ENCODE measurements around the gene MAPK8IP3. TPM values are rescaled to one million over a fixed set of nuclear protein-coding genes. Genes with fewer than 3 reads are reported as not detected.

MAPK8IP3 gene
- total RNA-seq, 6 experiments from 2014 or later: 34.3 to 39.9 (median 37.1) TPM

DNA sequence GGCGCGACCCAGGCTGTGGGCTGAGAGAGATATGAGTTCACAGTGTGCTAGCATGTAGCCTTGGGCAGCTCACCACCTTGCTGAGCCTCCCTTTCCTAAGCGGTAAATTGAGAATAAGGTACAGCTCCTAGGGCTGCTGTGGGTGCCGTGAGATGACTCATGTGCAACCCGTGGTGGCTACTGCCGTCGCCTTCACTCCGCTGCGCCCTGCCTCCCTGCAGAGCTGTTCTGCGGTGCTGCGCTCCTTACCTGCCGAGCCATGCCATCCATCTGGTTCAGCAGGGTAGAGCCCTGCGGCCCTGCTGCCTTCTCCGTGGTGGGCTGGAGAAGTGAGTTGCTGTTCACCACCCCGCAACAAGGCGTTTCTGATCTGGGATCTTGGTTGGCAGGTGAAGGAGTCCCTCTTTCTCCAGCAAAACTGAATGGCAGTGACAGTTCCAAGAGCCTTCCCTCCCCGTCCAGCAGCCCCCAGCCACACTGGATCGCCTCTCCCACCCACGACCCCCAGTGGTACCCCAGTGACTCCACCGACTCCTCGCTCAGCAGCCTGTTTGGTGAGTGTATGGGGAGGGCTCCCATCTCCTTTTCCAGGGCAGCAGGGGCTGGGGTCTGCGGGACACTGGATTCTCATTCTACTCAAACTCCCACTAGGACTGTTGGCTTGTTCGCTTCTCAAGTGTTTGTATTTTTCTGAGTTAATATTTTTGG, 37.2 kb upstream of the MAPK8IP3 start:
- DNase-seq: no peak
- Mint-ChIP-seq H3K27ac (no peak overlapping the region), H3K4me1 (ENCODE audit: low read depth) (no peaks in the 10 kb centered on the region), H3K4me3 (no peak overlapping the region), H3K27me3 (ENCODE audit: insufficient read depth) (peaks cover 6% of the 10 kb centered on the region), H3K36me3 (ENCODE audit: low read depth) (peaks cover 50% of the 10 kb centered on the region), H3K9me3 (no peaks in the 10 kb centered on the region)
- TF ChIP-seq, protein P1, sequence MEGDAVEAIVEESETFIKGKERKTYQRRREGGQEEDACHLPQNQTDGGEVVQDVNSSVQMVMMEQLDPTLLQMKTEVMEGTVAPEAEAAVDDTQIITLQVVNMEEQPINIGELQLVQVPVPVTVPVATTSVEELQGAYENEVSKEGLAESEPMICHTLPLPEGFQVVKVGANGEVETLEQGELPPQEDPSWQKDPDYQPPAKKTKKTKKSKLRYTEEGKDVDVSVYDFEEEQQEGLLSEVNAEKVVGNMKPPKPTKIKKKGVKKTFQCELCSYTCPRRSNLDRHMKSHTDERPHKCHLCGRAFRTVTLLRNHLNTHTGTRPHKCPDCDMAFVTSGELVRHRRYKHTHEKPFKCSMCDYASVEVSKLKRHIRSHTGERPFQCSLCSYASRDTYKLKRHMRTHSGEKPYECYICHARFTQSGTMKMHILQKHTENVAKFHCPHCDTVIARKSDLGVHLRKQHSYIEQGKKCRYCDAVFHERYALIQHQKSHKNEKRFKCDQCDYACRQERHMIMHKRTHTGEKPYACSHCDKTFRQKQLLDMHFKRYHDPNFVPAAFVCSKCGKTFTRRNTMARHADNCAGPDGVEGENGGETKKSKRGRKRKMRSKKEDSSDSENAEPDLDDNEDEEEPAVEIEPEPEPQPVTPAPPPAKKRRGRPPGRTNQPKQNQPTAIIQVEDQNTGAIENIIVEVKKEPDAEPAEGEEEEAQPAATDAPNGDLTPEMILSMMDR (IDR thresholded peaks at IDR 0.05): no peak

DNA sequence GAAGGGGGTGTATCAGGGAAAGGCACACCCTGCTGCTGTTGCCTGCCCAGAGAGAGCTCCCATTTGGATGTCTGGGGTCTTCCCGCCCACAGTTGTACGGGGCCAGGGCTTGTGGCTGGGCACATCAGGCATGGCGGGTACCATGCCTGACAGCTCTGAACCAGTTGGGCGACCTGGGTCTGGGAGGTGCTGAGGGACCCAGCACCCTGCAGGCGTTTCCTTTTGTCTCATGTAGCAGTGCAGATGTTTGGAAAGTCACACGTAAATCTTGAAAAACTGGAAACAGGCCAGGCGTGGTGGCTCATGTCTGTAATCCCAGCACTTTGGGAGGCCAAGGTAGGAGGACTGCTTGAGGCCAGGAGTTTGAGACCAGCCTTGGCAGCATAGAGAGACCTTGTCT, 36.3 kb upstream of the MAPK8IP3 start:
- no peak overlapping the region for H3K27ac Mint-ChIP-seq
- H3K36me3 Mint-ChIP-seq (ENCODE audit: low read depth): peaks cover 58% of the 10 kb centered on the region
- H3K4me3 Mint-ChIP-seq: no peak overlapping the region
- peaks cover 7% of the 10 kb centered on the region for H3K4me1 Mint-ChIP-seq (ENCODE audit: low read depth)
- TF ChIP-seq, protein P1 (IDR thresholded peaks at IDR 0.05): no peak
- peaks cover 6% of the 10 kb centered on the region for H3K27me3 Mint-ChIP-seq (ENCODE audit: insufficient read depth)
- no peaks in the 10 kb centered on the region for H3K9me3 Mint-ChIP-seq
- no peak for DNase-seq

DNA sequence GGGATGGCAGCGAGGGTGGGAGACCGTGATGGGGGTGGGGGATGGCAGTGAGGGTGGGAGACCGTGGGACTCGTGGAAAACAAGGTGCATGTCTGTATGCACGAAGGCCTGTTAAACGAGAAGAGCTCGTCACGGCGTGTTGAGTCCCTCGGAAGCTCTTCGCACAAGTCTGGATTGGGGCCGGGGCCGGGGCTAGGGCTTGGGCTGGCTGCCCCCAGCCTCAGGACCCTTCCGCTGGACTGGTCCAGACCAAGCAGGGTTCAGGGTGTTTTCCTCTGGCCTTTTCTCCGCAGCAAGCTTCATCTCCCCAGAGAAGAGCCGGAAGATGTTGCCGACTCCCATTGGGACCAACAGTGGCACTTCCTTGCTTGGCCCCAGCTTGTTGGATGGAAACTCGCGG, 35.6 kb upstream of the MAPK8IP3 start:
- DNase-seq: no peak
- no peaks in the 10 kb centered on the region for H3K9me3 Mint-ChIP-seq
- TF ChIP-seq, protein P1 (IDR thresholded peaks at IDR 0.05): no peak
- H3K4me3 Mint-ChIP-seq: no peak overlapping the region
- peaks cover 6% of the 10 kb centered on the region for H3K27me3 Mint-ChIP-seq (ENCODE audit: insufficient read depth)
- H3K36me3 Mint-ChIP-seq (ENCODE audit: low read depth): peaks cover 60% of the 10 kb centered on the region
- H3K4me1 Mint-ChIP-seq (ENCODE audit: low read depth): peaks cover 14% of the 10 kb centered on the region
- H3K27ac Mint-ChIP-seq: no peak overlapping the region

DNA sequence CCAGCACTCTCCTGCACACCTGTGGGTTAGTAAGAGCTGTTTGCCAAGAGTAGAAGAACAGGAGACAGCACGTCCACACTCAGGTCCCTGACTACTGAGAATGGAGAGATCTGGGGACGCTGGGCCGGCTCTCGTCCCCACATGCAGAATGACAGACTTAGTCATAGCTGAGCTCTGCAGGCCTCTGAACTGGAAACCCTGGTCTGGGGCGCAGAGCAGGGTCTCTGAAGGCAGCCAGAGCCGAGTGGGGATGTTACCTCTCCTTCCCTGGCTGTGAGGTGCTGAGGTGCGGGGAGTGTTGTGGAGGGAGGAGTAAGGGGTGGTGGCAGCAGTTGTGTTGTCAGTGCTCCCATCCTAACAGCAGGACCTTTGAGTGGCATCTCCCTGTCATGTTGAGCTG, 35.1 kb upstream of the MAPK8IP3 start:
- Mint-ChIP-seq H3K27me3 (ENCODE audit: insufficient read depth) (peaks cover 6% of the 10 kb centered on the region), H3K36me3 (ENCODE audit: low read depth) (peaks cover 63% of the 10 kb centered on the region), H3K9me3 (no peaks in the 10 kb centered on the region), H3K4me1 (ENCODE audit: low read depth) (peaks cover 19% of the 10 kb centered on the region), H3K4me3 (no peak overlapping the region), H3K27ac (no peak overlapping the region)
- no peak for DNase-seq
- TF ChIP-seq, protein P1 (IDR thresholded peaks at IDR 0.05): no peak

DNA sequence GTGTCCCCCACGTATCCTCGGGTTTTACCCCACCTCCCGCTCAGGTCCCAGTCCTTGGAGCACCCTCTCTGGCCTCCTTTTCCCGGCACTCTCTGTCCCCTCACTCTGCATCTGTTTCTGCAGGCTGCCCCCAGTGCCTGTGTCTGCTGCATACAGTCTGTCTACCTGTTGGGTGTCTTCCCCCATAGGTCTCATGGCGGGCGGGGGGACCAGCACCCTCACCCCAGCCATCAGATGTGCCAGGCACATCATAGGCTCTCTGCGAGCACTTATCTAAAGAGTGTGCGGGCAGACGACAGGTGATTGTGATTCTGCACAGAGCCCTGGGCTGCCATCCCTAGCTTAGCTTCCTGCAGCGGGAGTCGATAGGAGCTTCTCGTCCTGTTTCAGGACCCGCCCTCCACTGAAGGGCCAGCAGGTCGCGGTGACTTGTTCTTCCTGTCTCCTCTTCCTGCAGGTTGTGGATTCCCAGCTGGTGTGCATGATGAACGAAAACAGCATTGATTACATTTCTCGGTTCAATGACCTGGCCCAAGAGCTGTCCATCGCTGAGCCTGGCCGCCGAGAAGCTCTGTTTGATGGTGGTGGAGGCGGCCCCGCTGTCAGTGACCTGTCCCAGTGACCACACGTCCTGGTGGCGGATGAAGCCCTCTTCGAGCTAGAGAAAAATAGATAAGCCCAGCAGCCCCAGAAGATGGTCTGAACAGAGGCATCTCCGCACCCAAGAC, 32.4 kb upstream of the MAPK8IP3 start:
- Mint-ChIP-seq H3K27me3 (ENCODE audit: insufficient read depth) (no peaks in the 10 kb centered on the region; the same call in 1 of the 2 replicates), H3K4me1 (ENCODE audit: low read depth) (peaks cover 19% of the 10 kb centered on the region), H3K4me3 (no peak overlapping the region), H3K9me3 (no peaks in the 10 kb centered on the region), H3K36me3 (ENCODE audit: low read depth) (peaks cover 63% of the 10 kb centered on the region), H3K27ac (no peak overlapping the region)
- DNase-seq: no peak
- TF ChIP-seq, protein P1 (IDR thresholded peaks at IDR 0.05): no peak

Measured in HFFc6 (cell line).